Lower lobe of right lung (tissue), 2 donors: ENCODE results near the gene PAMR1. TPM values are rescaled to one million over a fixed set of nuclear protein-coding genes. Genes with fewer than 3 reads are reported as not detected.
"Not testable (repeated sequence)": the region's sequence is repeated elsewhere in the genome, so short reads cannot be mapped to it uniquely, and the experiment has no call there.

Experiments
- ATAC-seq, 2 donors: fragments of 200-7000 bp; cut with Tn5 transposase; one replicate each; pipeline ENCODE4 v1.9.1; 2020 to 2022; ENCODE audit warnings: mild to moderate bottlenecking in 2 of 2, moderate library complexity in 2 of 2
- DNase-seq: peaks from one replicate; pipeline ENCODE4 v3.0.0-alpha.2; 2020
- H3K27ac ChIP-seq: fragments of 200-600 bp; one replicate; pipeline ENCODE4 v1.8.0; 2022
- H3K27me3 ChIP-seq: fragments of 200-600 bp; one replicate; pipeline ENCODE4 v1.8.0; 2022; ENCODE audit warnings: low read depth
- H3K36me3 ChIP-seq: fragments of 200-600 bp; one replicate; pipeline ENCODE4 v1.8.0; 2022; ENCODE audit warnings: mild to moderate bottlenecking
- H3K4me1 ChIP-seq: fragments of 200-600 bp; one replicate; pipeline ENCODE4 v1.8.0; 2022
- H3K4me3 ChIP-seq: fragments of 200-600 bp; one replicate; pipeline ENCODE4 v1.8.0; 2022; ENCODE audit warnings: mild to moderate bottlenecking
- H3K9me3 ChIP-seq: fragments of 200-600 bp; one replicate; pipeline ENCODE4 v1.8.0; 2022
- intact Hi-C: fragments of 100-400 bp; cut with DNase I; formaldehyde crosslinking; loops from one replicate; pipeline ENCODE4 v1.11.0; 2022
- total RNA-seq: library from RNA; stranded (reverse); fragmentation: NEBNext Ultra II Directional; extraction: Animal tissue kit (Norgen Biotek cat#: 25700); gene quantifications from one replicate; pipeline ENCODE4 v1.2.1, GENCODE V29; 2021
- TF ChIP-seq, protein P1 (sequence below): fragments of 200-600 bp; IDR thresholded peaks from one replicate; pipeline ENCODE4 v1.8.0; 2022; ENCODE audit warnings: antibody characterized with exemption, mild to moderate bottlenecking
- donor health status: DM: no; HTN: yes; CAD: no; lungs with severe emphysema.

The PAMR1 gene
- total RNA-seq, 1 donor from 2014 or later, result 5.6 TPM

GRCh38 chr11:35549787-35550186 lies 24.4 kb upstream of the PAMR1 start:
- ATAC-seq (peak; percentile 69 to 87), DNase-seq (peak; percentile 51)
- no peak overlapping the region for H3K27ac ChIP-seq
- no peaks in the 10 kb centered on the region for H3K36me3 ChIP-seq
- intact Hi-C loops, result no loop called here
- H3K4me3 ChIP-seq, result no peak overlapping the region
- H3K27me3 ChIP-seq, result no peaks in the 10 kb centered on the region
- no peaks in the 10 kb centered on the region for H3K4me1 ChIP-seq
- H3K9me3 ChIP-seq, result no peaks in the 10 kb centered on the region
- TF ChIP-seq, protein P1, sequence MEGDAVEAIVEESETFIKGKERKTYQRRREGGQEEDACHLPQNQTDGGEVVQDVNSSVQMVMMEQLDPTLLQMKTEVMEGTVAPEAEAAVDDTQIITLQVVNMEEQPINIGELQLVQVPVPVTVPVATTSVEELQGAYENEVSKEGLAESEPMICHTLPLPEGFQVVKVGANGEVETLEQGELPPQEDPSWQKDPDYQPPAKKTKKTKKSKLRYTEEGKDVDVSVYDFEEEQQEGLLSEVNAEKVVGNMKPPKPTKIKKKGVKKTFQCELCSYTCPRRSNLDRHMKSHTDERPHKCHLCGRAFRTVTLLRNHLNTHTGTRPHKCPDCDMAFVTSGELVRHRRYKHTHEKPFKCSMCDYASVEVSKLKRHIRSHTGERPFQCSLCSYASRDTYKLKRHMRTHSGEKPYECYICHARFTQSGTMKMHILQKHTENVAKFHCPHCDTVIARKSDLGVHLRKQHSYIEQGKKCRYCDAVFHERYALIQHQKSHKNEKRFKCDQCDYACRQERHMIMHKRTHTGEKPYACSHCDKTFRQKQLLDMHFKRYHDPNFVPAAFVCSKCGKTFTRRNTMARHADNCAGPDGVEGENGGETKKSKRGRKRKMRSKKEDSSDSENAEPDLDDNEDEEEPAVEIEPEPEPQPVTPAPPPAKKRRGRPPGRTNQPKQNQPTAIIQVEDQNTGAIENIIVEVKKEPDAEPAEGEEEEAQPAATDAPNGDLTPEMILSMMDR, result no peak

GRCh38 chr11:35548925-35549561 lies 23.6 kb upstream of the PAMR1 start:
- H3K4me1 ChIP-seq, result no peaks in the 10 kb centered on the region
- no peaks in the 10 kb centered on the region for H3K36me3 ChIP-seq
- no peak overlapping the region for H3K27ac ChIP-seq
- intact Hi-C loops, result no loop called here
- no peaks in the 10 kb centered on the region for H3K27me3 ChIP-seq
- H3K9me3 ChIP-seq, result no peaks in the 10 kb centered on the region
- DNase-seq (no peak), ATAC-seq (no peak)
- H3K4me3 ChIP-seq, result no peak overlapping the region
- TF ChIP-seq, protein P1, result no peak

- H3K36me3 ChIP-seq, ATAC-seq, intact Hi-C loops, H3K9me3 ChIP-seq, H3K27me3 ChIP-seq, H3K4me3 ChIP-seq, DNase-seq, H3K4me1 ChIP-seq, H3K27ac ChIP-seq: not testable (repeated sequence)
Observed at GRCh38 chr11:35547995-35548394, 22.6 kb upstream of the PAMR1 start.

GRCh38 chr11:35546317-35546716 lies 20.9 kb upstream of the PAMR1 start:
- intact Hi-C loops, result no loop called here
- ATAC-seq (no peak), DNase-seq (no peak)
- TF ChIP-seq, protein P1, result no peak
- Histone ChIP-seq H3K36me3 (no peaks in the 10 kb centered on the region), H3K27ac (no peak overlapping the region), H3K4me3 (no peak overlapping the region), H3K4me1 (no peaks in the 10 kb centered on the region), H3K9me3 (no peaks in the 10 kb centered on the region), H3K27me3 (no peaks in the 10 kb centered on the region)

DNA sequence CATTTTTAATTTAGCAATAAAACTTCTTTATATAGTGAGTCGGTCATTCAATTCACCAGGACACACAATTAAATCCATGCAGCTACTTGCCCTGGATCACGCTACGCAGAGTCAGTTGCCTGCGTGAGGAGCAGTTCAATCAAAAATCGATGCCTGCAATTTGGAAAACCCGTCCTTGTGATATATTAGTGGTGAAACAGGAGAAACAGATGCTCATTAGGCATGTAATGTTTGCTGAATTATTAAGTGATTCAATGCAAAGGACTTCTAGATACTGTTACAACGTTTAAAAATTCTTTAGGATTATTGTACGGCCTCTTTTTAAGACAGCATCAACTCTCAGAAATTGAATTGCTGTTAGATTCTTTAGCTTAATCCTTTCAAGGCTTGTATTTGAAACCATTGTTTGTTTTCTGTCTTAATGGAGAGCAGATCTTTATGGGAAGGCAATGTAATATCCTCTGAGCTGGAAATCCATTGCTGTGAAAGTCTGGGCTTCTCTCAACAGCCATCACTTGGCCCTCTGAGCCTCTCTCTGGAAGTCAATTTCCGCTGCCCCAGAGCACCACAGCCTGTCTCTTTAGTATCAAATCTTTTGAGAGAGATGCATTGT lies 20.1 kb upstream of the PAMR1 start:
- TF ChIP-seq, protein P1, result no peak

GRCh38 chr11:35543481-35543880 lies 18.1 kb upstream of the PAMR1 start:
- no peak overlapping the region for H3K27ac ChIP-seq
- H3K36me3 ChIP-seq, result no peaks in the 10 kb centered on the region
- intact Hi-C loops, result no loop called here
- no peaks in the 10 kb centered on the region for H3K4me1 ChIP-seq
- no peaks in the 10 kb centered on the region for H3K9me3 ChIP-seq
- H3K4me3 ChIP-seq, result no peak overlapping the region
- ATAC-seq, result no peak
- H3K27me3 ChIP-seq, result no peaks in the 10 kb centered on the region
- TF ChIP-seq, protein P1, result no peak
- DNase-seq, result no peak

More for the DNA sequence above, 20.1 kb upstream of the PAMR1 start:
- Histone ChIP-seq H3K4me3 (no peak overlapping the region), H3K4me1 (no peaks in the 10 kb centered on the region), H3K9me3 (no peaks in the 10 kb centered on the region), H3K27ac (no peak overlapping the region), H3K36me3 (no peaks in the 10 kb centered on the region), H3K27me3 (no peaks in the 10 kb centered on the region)
- intact Hi-C loops, result no loop called here
- ATAC-seq (no peak), DNase-seq (no peak)
